Measurements from ENCODE around the gene CD46.

CD46 gene

DNA sequence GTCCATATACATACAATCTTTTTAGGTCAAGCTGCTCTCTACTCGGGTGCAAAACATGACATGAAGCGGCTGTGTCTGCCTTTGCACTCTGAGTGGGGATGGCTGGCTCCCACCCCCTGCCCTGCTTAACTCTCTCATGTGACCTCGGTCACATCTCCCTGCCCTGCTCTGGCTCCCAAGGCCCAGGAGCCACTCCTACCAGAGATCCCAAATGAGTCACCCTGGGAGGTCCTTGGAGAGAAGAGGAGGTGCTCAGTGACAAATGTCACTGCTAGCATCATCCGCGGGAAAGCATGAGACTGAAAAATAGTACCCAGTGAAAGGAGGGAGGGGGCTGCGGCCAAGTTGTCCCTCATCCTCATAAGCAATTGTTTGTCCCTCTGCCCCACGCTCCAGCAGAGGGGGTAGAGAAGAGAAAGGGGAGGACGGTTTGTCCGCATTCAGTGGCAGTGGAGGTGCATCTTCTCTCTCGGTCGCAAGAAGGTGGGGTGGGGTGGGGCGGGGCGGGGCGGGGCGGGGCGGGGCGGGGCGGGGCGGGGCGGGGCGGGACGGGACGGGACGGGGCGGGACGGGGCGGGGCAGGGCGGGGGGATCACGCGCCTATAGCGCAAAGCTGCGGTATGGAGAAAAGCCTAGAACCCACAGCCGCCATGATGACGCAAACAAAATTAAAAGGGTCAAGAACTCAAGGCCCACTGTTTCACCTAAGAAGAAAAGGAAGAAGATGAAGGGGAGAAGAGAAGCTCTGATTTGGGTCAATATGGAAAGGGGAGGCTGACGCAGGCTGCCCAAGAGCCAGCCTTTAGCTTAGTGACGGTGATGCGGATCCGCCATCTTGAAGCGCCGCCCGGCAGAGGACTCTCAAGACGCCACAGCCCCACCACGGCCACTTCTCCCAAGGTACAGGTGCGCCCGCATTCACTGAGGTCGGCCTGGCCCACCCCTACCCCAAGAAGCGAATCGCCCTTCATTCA is 66.2 kb downstream of the CD46 start:
- DNase-seq: no peak

DNA sequence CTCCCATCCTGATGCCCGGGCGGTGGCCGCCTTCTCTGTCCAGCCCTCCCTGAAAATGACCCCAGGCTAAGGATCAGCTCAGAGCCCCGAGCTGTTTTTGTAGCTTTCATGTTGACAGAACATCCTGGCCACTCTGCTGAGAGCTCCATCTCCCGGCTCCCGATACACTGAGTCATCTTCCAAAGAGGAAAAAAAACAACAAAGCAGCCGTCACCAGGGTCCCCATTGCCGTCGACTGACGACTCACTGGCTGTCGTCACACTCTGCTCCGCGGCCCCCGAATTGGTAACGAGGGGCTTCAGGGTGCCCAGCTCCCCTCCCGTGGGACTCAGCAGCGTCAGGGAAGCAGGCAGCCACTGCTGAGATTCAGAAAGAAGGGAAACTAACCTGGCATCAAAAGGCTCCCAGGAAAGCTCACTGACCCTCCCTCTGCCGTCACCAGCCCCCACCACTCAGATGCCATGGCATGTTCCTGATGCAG is 67.2 kb downstream of the CD46 start:
- DNase-seq: peak; percentile 15

DNA sequence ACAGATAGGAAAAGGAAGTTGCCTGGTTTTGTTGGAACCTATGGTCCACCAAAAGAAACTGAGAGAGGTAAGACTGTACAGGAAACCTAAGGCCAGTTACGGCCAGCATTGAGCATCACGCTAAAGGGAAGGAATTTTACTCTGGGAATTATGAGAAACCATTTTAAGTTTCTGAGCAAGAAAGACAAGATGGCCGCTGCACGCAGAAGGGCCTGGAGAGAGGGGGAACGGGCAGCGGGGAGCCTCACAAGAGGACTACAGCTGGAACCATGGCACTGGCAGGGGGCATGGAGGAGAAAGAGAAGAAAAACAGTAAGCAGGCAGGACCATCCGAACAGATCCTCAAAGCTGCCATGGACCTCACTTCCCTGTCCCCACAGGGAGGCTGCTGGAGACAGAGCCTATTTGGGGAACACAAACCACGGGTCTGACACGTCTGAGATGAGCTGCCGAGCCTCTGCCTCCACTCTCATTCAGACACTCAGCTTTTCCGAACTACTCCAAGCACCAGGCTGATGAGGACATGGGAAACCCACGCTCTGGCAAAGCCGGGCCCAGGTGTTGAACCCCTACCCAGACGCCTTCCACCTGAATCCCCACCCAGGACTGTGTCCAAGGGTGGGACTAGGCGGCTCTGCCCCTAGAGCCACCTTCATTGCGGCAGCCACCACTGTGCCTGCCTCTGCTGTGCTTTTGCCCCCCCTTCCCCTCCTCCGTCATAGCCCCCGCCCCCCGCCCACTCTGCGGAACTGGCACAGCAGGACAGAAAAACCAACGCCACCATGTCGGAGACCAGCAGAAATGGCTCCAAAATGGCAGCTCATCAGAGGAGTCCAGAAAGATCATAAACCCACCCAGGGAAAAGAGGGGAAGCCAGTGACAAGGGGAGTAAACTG is 69.0 kb downstream of the CD46 start:
- peak; percentile 49 for DNase-seq

DNA sequence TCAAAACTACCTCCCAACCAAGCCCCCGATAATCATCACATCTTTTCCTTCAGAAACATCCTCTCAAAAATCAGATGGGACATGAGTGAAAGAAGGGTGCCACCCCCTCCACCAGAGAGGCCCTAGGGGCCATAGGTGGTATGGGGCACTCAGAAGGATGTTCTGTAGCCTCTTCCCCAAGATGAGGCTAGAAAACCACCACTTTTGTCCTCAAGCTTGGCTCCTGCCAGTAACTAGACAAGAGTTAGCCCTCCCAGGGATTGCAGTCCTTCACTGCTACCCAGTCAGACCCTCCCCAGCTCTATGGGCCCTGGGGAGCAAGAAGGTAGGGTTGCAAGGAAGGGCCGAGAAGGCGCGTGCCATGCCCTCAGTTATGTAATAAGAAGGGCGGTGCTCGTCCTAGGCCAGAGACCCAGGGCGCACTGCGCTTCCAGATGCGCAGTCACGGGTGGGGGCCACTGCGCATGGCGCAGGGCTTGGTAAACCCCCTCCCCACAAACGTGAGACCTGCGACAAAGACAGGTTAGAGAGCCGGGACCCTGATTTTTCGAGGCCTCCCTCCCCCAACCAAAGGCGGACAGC is 69.7 kb downstream of the CD46 start:
- peak; percentile 39 for DNase-seq

DNA sequence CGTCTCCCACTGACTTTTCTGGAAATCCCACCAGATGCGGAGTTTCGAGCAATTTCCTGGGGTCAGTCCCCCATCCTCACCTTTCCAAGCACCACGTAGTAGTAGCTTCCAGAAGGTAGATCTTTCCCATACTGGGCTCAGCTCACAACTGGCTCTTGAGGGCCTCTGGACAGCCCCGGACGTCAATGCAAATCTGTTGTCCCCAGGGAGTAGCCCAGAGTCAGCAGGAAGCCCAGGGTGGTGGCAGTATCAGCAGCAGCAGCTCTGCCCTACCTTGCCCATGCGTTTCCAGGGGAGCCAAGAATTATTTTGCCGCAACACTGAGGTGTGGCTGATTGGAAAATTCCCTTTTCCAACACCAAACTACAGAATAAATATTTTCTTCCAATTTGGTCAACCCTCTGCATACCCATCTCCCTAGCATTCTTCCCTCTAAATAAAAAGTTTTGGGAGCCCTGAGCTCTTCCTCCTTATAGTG is 70.3 kb downstream of the CD46 start:
- DNase-seq: no peak

DNA sequence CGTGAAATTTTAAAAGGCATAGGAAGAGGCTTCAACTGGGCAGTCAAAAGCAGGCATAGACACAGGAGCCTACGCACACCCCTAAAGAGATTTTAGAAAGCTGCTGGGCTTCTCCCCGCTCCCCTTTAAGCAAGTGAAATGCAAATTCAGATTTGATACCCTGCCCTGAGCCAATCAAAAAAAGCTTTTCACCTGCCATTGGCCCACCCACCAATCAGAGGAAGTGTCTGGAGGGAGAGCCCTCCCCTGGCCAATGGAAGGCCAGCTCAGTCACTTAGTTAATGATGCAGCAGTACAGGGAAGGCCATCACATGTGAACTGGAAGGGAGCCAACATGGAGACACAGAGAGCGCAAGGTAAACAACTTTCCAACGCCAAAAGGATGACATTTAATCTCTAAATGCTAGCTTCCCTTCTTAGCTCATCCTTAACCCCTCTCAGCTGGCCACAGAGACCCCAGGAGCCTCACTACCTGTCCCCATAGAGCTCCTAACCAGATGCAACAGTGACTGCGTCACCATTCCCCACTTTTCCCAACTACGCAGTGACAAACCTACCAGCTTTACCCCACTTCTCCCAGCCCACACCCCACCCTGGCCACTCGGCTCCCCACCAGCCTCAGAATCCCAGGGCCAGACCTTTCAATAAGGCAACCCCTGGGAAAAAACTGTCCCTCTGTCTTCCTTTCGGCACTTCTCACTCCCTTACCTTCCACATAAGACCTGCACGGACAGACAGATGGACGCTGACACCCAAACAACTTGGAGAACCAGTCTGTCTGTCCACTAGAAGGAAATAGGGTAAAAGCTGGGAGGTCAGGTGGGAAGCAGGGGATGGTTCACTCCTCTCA is 71.0 kb downstream of the CD46 start:
- peak; percentile 97 for DNase-seq

DNA sequence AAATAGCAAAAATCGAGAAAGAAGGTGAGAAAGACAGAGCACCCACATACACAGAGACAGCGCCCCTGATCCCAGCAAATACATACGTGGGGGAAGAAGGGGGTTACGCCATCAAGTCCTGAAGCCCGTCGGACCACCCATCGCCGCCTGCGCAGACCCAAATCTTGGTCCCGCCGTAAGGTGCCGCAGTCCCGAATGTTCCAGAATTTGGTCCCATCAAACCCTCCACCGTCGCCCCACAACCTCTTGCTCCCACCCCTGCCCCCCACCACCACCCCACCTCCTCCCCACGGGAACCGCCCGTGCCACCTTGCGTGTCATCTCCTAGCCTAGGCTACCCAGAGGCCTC is 71.7 kb downstream of the CD46 start:
- DNase-seq: peak; percentile 77

DNA sequence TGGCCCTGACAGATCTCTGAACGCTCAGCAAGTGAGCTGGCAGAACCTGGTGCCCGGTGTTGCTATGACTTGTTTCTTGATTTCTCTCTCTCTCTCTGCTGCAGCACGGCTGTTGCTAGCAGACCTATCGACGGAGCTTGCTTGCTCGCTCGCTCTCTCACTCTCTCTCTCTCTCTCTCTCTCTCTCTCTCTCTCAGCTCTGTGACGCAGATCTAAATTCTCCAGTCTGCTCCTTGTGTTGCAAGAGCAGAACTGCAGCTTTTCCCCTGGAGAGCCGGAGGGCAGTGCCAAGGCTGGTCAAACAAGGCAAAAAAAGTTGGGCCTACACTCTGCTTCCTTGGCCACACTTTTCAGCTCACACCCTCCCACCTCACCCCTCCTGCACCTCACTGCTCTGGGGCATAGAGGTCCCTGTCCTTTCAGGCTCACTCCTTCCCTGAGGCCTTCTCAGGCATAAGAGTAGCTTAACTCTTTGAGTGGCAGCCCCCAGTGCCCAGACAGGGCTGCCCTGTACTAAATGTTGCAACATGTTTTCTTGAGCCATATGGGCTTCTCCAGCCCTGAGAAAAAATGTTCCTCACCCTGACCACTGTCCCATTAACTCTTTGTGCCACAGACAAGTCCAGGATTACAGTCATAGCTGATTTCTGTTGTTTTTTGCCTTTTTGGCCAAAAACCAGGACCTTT is 72.2 kb downstream of the CD46 start:
- peak; percentile 95 for DNase-seq

DNA sequence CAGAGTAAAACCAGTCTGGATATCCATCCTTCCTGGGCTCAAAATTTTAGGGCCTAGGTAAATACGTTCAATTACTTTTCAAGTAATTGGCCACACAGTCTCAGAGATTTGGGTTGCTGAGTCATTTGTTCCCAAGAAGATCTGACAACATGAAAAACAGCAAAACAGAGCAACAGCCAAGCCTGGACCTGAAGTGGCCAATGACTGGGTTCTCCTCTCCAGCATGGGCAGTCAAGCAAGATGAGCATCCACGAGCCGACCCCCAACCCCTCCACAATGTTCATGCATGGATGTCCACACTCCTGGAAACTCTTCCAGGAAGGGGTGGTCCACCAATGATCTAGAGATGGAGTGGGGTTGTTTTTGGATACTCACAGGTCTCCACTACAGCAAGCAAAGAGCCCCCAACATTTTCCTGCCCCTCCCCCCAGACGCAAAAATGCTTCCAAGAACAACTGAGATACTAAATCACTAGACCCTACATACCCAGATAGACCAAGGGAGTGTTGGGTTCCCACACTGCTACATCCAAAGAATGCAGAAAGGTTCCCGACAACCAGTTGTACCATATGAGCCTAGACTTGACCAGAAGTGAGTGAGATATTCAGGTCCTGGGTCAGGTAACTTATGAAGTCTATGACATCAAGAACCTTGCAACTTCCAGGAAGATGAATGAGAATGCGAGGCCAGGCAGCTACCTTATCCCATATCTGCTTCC is 73.0 kb downstream of the CD46 start:
- DNase-seq: no peak

DNA sequence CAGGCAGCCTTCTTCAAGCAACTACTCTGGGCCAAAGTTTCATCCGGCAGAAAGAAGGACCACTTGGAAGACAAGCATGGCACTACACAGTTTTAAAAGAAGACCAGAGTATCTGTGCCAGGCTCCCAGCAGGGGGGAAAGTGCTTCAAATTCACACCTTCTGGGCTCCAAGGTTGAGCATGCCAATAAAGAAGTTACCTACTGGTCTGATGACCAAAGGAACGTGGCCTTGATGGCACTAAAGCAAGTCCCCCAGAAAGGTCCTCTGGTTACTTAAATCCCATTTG is 73.5 kb downstream of the CD46 start:
- DNase-seq: no peak

DNA sequence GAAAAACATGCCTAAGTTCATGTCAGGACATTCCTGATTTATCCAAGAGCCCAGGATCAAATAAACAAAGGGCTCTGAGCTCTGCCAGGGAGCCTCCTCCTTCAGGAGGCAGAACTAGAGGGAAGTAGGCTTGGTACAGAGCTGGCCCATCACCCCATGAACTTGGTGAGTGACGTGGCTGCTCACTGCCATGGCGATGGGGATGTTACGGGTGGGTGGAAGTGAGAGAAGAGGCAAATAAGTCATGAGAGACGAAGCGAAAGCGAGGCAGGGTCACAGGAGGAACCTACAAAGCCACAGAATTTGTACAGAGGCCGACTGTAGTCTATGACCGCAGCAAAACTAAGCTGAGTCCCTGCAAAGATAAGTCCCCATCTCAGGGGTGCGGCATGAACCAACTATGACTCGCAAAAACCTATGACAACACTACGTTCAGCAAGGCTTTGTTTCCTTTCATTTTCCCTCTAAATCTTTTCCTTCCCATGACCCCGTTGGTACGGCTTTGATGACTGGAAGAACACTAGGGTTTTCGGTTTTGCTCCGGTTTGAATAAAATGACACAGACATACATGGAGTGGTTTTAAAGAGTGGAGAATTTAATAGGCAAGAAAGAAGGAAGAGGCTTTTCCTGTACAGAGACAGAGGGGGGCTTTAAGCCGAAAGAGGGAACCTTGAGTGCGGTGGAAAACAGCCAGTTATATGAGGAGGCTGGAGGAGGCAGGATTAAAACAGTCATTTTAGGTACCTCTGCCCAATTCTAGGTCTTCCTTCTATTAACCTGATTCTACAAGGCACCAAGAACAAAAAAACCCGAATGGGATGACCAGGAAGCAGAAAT is 74.1 kb downstream of the CD46 start:
- DNase-seq: peak; percentile 55

DNA sequence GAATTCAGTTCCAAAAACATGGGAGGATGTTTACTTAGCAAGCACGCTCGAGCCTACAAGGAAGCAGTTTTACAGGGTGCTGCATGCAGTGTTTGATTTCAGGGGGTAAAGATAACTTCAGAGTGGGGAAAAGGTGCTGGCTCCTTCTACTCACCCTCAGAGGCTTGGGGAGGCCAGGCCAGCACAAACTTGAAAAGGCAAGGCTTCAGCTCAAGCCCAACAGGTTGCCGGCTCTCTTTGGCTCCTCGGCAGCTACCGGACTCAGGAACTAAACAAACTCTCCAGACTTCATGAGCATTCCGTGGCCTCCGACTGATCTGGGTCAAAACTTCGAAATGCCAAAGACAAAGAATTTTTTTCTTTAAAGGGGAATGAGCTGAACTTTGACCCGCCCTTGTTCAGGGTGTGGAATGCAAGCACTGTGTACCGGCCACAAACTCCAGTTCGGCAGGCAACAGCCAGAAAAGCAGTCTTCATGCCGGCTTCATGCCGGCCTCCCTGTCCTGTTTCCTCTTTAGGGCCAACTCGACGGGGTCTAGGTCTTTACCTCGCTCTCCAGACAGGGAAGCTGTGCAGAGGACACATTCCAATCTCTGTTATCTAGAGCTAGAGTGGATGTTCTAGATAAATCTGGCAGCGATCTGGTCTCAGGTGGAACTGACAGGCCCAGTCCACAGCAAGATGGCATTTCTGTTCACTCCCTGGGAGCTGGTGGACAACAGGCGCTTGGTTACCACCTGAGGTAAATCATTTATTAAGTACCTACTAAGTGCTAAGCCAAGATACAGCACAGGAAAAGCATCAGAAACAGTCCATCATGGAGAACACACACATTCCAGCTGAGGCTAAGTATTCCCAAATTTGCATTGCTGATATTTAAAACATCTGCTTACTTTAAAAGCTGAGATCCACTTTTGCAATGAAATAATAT is 75.0 kb downstream of the CD46 start:
- DNase-seq: no peak

DNA sequence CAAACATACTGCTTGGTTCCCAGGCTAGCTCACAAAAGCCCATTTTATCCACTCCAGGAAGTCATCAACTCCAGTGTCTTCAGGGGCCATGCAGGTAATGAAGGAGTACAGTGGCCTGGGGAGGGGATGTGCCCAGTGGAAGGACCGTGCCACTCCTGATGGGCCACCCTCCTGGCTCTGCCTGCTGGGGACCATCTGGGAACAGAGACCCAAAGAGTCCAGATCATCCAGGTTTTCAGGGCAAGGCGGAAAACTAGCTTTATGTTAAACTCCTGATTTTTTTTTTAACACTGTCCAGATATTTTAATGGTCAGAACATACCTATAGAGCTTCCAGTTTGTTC is 75.6 kb downstream of the CD46 start:
- no peak for DNase-seq

DNA sequence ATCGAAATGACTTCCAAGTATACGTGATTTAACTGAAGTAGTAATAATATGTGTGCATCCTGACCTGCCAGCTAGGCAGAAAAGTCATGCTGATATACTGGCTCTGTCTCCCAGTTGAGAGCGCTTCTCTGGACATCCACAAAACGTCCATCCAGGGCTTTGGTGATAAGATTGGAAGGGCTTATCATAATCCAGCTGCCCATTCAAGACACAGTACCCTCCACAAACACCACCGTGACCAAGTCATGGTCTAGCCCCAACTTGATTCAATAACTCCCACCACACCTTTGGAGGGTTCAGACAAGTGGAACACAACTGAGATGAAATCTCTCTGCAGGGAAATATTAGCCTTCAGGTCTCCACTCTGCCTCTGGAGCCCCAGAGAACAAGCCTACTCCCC is 76.2 kb downstream of the CD46 start:
- DNase-seq: no peak

DNA sequence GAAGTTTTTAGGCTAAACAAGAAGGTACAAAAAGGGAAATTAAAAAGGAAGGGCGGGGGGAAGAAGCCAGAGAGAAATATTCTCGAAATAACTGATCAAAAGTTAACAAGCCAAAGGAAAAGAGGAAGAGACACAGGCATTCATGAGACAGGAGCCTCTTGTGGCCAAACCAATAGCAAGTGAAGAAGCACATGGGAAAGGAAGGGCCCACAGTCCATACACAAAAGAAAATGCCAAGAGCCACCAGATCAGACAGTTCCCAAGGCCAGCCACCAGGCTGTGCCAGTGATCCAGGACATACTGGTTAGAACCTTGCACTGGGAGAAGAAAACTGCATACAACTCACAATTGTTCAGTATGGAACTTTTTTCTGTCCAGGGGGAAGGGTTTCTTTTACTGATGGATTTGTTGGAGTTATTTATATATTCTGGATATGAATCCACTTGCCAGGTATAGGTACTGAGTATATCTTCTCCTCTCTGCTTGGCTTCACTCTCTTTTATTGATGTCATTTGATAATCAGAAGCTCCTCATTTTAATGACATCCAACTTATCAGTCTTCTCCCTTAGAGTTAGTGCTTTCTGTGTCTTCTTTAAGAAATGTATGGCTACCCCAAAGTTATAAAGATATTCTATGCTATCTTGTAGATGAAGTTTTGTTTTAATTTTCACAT is 76.8 kb downstream of the CD46 start:
- DNase-seq: peak; percentile 79

DNA sequence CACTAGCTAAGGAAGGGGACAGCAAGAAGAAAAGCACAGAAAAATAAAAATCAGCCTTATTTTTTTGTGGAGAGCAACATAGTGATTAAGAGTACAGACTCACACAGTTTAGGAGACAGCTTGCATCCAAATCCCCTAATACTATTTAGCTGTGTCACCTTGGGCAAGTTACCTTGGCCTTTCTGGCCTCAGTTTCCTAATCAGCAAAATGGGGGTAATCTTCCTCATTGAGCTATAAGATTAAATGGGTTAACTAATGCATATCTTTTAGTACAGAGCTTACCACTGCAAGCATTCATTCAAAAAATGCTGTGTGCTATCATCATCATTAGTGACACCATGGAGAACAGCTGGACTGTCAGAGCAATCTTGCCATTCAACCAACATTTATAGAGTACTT is 77.7 kb downstream of the CD46 start:
- no peak for DNase-seq

DNA sequence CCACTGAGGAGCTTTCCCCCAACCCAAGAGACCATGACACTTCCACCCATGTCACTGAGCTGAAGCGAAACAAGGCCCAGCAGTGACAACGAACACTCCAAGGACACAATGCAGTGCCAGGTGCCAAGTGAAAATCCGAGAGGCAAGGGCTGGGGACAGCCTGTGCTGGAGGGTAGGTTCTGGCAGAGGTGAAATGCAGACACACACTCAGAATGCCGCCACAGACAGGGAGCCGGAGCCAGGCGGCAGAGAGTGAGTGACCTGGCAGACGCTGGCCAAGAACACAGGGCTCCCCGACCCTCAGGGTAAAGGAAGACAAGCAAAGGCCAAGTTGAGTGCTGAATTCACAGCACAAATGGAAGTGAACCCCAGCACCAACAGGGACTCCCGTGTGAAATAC is 78.9 kb downstream of the CD46 start:
- DNase-seq: peak; percentile 19

DNA sequence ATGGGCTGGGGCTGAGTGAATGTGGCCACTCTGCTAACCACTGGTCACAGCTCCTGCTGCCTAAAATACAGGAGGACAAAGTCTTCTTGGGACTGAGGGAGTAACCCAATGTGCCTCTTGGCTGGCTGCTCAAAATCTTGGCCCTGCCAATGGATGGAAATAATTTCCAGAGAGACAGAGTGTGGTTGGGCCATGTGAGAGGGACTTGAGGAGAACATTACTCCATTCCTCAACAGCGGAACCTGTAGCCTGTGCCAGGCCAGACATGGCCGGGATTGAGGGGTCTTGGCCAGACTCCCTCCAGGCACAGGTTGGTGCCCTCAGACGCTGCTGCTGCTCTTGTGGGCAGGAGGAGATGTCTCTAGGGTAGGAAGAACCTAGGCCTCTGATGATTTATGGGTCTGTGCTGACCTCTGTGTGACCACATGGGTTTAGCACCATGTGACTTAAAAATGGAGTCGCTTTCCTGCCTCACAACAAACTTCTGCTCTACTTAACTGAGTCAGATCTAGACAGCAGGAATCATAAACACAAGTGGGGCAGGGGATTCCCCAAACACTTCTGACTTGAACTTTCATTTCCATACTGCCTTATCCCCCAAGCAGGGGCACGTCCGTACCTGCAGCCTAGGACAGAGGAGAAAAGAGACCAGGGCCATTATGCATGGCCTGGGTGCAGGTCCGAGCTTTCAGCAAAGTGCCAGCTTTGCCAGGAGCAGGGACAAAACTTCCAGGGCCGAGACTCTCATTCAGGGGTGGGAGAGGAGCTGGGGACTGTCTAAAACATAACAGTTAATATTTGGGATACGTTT is 79.9 kb downstream of the CD46 start:
- peak; percentile 22 for DNase-seq

Data from midbrain (tissue), 1 donor.